ENCODE measurements around the gene SDHB.

Gene SDHB

DNA sequence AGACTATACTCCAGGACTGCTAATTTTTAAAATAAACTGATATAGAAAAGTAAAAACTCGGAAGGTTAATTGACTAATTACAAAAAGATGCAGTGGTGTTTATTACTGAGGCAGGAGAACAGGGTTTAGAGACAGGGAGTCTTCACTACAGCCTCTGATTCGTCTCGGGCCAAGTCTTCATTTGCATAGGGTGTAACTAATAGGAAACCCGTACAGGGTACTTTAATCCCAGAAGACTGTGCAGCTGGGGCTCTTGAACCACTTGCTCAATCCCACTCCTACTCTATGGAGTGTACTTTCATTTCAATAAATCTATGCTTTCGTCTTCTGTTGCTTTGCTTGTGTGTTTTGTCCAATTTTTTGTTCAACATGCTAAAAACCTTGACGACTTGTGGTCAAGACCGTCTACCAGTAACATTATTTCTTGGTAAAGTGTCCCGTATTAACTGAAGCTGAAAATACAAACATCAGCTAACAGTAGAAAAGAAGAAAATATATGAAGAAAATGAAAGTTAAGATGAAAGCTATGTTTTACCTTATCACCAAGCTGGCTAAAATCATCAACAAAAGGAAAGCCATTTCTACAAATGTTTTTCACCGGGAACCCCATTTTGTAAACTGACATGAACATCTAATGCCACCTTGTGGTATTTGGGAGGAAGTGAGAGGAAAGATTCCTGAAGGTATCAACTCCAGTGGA is 8.0 kb downstream of the SDHB start:
- DNase-seq (ENCODE audit: low spot score): peak; percentile 69

DNA sequence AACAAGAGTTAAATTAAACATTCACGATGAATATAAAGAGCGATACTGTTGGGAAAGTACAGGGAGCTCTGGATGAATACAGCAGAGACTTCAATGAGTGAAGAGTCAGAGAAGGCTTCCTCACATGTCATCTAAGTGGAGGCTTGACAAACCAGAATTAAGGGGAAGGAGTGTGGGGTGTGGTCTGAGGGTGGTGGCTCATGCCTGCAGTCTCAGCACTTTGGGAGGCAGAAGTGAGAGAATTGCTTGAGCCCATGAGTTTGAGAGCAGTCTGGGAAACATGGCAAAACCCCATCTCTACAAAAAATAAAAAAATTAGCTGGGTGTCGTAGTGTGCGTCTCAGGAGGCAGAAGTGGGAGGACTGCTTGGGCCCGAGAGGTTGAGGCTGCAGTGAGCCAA is 8.7 kb downstream of the SDHB start:
- DNase-seq (ENCODE audit: low spot score): no peak

DNA sequence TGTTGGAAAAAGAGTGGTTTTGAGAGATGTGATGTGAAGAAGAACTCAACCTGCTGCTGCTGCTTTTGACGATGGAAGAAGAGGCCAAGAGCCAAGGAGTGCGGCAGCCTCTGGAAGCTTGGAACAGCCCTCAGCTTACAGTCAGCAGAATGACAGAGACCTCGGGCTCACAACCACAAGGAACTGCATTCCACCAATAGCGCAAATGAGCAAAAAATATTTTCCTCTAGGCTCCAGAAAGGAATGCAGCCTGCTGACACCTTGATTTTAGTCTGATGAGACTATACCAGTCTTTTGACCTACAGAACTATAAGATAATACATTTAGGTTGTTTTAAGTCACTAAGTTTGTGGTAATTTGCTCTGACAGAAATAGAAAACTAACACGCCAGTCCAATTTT is 10.2 kb downstream of the SDHB start:
- no peak for DNase-seq (ENCODE audit: low spot score)

DNA sequence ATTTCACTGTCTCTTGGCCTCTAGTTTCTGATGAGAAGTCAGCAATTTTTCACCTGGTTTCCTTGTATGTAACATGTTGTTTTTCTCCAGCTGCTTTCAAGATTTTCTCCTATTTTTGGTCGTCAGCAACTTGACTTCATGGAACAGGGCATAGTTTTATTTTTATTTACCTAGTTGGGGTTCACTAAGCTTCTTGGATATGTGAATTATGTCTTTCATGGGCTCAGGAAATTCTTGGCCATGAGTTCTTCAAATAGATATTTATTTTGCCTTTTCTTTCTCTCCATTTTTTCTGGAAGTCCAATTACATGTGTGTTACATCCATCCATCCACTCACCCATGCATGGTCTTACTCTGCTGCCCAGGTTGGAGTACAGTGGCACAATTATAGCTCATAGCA is 13.7 kb downstream of the SDHB start:
- DNase-seq (ENCODE audit: low spot score): no peak

DNA sequence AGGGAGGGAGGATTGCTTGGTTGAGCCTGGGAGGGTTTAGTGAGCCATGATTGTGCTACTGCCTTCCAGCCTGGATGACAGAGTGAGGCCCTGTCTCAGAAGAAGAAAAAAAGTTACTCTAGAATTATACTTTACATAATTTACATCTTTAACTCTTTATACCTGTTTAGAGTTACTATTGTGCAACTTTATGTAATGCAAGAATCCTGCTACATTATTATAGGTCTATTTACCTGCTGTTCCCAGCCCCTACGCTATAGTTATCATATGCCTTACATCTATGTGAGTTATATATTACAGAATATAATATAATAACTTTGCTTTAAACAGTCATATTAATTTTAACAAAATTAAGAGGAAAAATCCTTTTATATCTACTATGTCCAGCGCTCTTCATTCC is 14.3 kb downstream of the SDHB start:
- no peak for DNase-seq (ENCODE audit: low spot score)

DNA sequence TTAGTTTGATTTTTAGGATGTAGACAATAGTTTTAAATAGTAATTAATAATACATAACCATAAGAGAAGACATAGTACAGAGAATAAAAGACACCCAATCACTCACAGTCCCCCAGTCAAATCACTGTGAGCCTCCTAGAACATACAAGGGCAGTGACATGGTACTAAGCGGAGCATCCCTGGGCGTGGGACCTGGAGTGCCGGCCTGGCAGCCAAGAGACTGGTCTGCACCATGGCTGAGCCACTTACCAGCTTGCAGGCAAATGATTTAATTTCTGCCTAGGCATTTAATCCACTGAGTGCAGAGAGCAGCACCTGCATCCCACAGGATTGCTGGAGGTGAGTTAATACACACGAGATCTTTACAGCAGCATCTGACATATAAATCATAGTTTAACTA is 20.4 kb downstream of the SDHB start:
- no peak for DNase-seq (ENCODE audit: low spot score)

DNA sequence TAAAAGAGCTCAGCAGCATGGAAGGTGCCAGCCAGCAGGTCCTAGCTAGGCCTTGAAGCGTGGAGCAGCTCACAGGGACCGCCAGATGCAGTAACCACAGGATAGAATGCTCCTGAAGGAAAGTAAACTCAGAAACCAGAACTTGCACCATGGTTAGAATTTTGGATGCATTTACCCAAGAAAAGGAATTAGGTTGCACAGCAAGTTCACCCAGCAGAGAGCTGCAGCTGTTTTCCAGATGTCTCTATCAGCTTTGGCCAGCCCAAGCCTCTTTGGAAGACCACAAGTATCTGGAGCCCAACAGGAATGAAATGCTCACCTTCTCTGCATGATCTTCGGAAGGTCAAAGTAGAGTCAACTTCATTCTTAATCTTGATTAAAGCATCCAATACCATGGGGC is 21.1 kb downstream of the SDHB start:
- DNase-seq (ENCODE audit: low spot score): peak; percentile 10

DNA sequence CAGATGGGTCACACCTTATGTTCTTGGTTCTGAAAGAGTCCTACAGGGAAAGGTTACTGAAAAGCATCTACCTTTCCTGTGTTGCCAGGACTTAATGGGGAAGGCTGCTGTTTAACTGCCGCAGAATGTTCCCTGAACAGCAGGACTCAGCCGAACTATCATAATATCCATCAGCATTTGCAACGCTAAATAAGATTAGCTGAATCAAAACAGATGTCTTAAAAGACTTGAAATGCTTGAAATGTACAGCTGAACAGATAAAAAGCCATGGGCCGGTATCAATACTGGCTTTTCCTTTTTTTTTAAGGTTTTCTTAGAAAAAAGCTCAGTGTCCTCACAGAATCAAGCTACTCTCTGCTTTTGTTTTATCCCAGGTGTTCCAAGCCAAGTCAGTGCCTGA is 22.4 kb downstream of the SDHB start:
- DNase-seq (ENCODE audit: low spot score): no peak

DNA sequence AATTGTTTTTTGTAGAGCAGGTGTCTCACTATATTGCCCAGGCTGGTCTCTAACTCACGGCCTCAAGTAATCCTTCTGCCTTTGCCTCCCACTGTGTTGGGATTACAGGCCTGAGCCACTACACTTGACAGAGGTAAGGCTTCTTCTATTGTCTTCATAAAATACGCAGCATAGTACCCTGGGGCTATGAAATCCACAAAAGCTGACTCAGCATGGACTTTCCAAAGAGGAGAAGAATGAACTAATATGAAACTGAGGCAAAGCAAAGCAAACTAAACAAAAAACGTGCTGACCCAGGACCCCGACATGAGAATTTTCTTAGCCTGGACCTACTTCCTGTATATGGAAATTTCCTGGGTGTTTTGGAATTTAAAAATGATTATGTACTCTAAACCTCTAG is 23.6 kb downstream of the SDHB start:
- DNase-seq (ENCODE audit: low spot score): no peak

DNA sequence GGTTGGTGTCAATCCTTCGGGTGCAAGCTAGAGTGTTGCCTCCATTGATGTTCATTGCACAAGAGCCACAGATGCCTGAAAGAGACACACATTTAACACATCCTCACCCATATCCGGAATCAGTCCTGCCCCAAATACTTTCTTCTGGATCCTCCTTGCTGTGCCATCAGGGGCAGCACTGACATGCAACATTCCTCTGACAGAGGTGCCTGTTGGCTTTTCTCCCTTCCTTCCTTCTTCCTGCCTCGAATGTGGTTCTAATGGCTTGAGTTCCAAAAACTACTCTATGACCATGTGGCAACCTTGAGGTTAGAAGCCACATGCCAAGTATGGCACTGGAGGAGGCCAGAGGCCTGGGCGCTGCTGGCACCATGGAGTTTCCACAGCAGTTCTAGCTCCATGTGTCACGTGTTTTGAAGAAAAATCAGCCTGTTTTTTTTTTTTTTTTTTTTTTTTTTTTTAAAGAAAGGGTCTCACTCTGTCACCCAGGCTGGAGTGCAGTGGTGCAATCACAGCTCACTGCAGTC is 25.1 kb downstream of the SDHB start:
- peak; percentile 27 for DNase-seq (ENCODE audit: low spot score)

DNA sequence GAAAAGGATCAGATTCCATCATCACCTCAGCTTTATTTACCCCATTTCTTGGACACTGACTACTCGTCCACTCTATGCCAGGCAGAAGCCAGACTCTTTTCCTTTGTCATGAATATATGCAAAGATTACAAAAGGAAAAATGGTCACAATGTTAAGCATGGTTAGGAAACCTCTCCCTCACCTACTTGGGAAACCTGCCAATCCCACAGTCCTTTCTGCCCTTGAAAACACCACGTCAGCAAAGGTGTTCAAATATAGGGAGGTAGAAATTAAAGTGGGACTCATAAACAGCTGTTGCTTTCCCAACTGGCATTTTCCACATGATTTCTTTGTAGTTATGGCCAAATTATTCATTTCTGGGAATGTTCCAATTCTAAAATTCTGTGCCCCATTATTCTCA is 25.9 kb downstream of the SDHB start:
- DNase-seq (ENCODE audit: low spot score): no peak

DNA sequence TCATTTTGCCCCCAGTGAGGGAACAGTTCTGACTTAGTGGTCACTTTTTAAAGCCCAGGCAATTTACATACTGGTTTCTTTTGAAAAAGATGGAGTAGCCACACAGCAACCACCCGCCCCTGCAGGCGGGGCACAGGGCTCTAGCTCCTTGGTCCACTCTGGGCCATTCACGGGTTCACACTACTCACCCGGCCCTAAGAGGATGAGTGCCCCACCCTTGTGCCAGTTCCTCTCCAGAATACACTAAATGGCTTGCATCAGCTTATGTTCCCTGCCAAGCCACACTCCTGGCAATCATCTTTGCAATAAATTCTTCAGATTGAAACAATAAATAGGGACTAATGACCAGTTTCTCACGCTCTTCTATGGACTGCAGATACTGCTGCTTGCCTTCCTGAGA is 26.4 kb downstream of the SDHB start:
- peak; percentile 79 for DNase-seq (ENCODE audit: low spot score)

DNA sequence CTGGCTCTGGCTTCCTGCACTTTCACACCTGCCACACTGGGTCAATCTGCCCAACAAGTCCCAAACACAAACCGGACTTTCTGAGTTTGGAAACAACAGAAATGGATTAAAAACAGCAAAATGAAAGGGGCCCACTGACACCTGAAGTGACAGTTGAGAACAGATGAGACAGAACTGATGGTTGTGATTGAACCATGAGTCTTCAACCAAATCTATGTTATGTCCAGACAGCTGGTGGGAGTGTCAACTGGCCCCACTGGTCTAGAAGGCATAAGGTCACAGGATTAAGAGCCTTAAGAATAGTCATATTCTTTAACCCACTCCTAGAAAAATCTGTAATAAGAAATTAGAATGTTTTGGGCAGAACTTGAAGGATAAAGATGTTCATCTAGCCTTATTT is 29.1 kb downstream of the SDHB start:
- DNase-seq (ENCODE audit: low spot score): no peak

DNA sequence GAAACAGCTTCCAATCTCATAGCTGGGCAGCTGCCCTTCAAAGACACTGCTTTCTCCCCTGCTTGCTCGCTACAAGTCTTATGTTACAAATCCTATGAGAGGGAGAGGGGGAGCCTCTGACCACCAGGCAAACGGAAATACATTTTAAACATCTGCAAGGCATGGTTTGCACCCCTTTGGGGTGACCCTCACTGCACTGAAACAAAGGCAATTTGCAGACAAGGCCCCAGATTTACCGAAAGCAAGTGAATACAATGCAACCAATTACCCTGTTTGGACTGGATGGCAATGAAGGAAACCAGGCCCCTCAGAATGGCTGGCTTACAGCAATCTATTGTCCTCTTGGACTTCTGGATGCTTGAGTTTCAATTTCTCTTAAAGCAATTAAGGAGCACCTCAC is 30.3 kb downstream of the SDHB start:
- DNase-seq (ENCODE audit: low spot score): no peak

DNA sequence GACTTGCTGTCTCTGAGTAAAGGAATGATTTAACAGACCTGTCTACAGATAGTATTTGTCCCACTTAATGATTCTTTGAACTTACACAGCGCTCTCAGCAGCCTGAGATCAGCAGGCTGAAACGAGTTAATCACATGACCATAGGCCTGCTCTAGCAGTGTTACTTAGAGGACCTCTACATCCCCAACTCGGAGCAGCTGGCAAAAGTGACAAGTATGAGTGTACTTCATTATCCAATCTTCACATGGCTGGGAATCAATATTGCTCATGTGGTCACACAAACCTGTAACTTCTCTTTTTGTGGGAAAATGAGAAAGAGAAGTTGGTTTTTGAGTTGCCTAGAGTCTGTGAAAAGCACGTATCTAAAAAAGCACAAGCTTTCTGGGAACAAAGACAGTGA is 30.7 kb downstream of the SDHB start:
- no peak for DNase-seq (ENCODE audit: low spot score)

DNA sequence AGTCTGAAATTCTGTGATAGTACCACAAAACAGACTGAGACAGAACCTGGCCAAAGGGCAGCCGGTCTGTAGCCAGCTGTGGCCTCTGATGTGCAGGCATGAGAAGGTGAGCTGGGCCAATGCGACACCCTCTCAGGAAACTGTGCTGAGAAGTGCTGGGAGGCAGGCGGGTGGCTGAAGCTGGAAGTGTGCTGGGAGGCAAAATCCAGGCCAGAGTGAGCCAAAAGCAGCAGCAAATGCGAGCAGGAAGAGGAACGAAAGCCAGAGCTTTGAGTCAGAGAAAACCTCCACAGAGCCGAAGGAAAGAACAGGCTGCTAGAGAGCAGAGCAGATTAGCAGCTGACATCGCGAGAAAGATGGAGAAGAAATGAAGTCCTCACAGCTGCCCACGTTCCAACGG is 31.9 kb downstream of the SDHB start:
- no peak for DNase-seq (ENCODE audit: low spot score)

DNA sequence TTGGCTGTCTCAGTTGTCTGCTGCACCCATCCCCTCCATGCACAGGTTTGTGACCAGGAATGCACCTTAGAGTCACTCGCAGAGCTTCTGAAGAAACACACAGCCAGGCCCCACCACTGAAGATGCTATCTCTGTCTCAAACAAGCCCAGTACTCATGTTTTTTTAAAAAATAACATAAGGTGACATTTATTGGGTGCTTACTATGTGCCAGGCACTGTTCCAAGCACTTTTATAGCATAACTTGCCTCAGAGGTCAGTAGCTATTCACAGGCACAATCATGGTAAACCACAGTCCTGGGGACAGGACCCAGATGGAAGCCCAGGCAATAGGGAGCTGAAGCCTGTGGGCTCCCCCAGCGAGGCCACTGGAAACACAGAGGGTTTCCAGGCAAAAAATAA is 33.3 kb downstream of the SDHB start:
- no peak for DNase-seq (ENCODE audit: low spot score)

DNA sequence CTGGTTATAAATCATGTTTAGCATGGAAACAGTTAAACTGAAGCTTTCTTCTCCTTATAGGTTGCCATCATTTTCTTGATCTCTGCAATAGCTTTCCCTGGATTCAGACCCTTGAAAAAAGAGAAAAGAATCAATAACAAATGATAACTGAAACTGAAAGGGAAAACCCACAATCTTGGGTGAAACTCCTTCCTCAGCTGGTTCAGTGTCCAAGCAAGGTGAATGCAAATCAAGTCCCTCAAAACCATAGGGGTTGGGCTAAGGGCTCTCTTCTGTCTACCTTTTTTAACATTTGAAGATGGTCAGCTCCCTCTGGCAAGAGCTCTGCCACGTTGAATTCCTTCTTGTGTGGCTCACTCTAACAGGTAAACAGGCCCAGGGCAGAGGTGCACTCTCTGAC is 35.0 kb downstream of the SDHB start:
- DNase-seq (ENCODE audit: low spot score): no peak

DNA sequence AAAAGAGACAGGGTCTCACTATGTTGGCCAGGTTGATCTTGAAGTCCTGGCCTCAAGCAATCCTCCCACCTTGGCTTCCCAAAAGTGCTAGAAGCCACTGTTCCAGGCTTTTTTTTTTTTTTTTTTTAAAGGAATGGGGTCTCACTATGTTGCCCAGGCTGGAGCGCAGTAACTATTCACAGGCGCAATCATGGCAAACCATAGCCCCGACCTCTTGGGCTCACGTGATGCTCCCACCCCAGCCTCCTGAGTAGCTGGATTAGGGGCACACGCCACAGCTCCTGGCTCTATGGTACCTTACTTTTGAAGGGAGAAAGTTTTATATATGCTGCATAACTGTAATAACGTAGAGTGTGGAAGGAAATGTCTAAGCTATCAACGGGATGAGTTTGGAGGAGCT is 36.4 kb downstream of the SDHB start:
- no peak for DNase-seq (ENCODE audit: low spot score)

DNA sequence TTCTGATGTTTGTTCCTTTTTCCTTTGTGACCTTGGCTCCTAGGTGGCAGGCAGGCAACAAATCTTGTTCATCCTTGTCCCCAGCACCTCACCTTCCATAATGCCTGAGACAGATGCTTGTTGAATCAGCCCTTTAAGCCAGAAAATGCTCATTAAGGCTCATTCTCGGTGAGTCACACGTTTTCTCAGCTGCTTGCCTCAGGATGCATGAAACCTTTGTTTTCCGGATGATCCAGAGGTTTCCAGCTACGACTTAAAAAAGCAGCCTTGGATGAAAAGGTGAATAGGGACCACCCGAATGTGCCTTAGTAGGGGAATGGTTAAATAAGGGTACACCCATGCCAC is 37.5 kb downstream of the SDHB start:
- peak; percentile 46 for DNase-seq (ENCODE audit: low spot score)

DNA sequence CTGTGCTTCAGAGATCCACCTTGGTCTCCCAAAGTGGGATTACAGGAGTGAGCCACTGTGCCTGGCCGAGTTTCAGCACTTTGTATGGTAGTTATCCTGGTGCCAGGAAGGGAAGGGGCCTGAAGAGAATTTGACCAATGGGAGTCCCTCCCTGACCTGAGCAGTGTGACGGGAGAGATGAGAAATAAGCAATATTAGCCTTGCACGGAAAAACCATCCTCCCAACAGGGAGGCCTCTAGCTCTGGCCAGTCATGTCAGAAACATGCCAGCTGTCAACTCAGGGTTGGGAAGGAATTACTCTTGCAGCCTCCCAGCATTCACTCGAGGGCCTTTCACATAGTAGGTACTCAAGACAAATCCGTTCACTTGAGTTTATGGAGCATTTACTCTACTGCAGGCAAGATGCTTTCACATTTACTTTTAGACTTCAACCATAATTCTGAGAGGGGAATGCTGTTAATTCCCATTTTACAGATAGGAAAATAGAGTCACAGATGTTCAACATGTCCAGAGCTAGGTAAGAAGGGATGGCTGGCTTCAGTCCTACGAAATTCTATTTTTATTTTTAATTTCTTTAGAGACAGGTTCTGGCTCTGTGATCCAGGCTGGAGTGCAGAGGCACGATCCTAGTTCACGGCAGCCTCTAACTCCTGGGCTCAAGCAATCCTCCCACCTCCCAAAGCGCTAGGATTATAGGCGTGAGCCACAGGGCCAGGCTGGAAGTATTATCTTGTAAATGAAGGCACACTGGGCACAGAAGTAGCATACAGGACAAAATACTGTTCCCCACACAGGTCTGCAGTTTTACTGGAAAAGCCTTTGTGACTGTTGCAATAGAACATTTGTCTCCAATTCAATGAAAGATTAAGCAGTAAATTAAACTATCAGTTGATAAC is 38.9 kb downstream of the SDHB start:
- no peak for DNase-seq (ENCODE audit: low spot score)

DNA sequence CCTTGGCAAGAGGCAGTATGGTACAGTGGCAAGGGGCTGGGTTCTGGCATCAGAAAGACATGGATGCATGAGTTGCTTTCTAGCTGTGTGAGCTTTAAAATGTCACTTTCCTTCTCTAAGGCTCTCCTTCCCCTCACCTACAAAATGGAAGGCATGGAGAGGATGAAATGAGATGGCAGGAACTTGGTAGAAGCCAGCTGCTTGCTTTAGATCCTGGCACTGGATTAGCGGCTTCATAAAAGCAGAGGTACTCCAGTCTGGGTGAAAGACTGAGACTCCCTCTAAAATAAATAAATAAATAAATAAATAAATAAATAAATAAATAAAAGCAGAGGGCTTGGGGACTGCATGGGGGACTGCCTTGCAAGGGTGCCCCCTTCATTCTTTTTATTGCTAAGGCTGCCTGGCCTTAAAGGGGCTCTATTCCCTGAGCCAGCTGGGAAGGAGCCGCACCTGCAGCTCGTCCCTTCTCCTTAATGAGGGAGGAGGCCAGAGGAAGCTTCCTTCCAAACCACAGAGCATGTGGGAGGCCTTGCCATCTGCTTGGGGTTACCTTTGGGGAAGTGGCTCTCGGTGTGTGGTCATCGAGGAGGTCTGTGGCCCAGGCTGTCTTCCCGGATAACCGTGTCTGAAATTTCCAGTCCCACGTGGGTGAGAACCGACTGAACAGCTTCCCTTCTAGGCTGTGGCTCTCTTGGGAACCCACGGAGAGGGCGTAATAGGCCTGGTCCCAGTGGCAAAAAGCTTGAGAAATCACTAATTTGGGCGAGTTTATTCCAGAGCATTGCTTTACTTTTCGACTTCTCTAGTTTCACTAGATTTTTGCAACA is 40.1 kb downstream of the SDHB start:
- no peak for DNase-seq (ENCODE audit: low spot score)

All from AG20443 (cell line).